Erythroblast (primary cell): ENCODE data around the gene GALNT15.

ENCODE experiments used
- GATA1 ChIP-seq: IDR thresholded peaks from 2 replicates; pipeline ENCODE4 v1.6.1; 2011; ENCODE audit warnings: low read depth, mild to moderate bottlenecking, control low read depth, low read length, moderate library complexity
- POLR2A ChIP-seq: IDR thresholded peaks from 2 replicates; pipeline ENCODE4 v1.6.1; 2011; ENCODE audit warnings: mild to moderate bottlenecking, low read length

- no peak for TF ChIP-seq POLR2A
- no peak for TF ChIP-seq GATA1
Measured at GRCh38 chr3:16258866-16259265, 84.4 kb downstream of the GALNT15 start.
